ENCODE data around the gene TRMT1.

GRCh38 chr19:13093407-13094105 is 23.0 kb downstream of the TRMT1 start:
- peak; percentile 90 to 97 (median 96) for TF ChIP-seq CTCF (IDR thresholded peaks at IDR 0.05)
- TF ChIP-seq POLR2A (IDR thresholded peaks at IDR 0.05) = no peak
